Adrenal gland (tissue), 12 donors: ENCODE measurements around the gene DEAF1. TPM values are rescaled to one million over a fixed set of nuclear protein-coding genes. Genes with fewer than 3 reads are reported as not detected.
"Not testable (repeated sequence)": the region's sequence is repeated elsewhere in the genome, so short reads cannot be mapped to it uniquely, and the experiment has no call there.

ENCODE experiments used
- DNase-seq, 7 donors: peaks; one replicate each; pipeline ENCODE4 v3.0.0-alpha.2; 2019 to 2020
- H3K27ac ChIP-seq, 5 donors: fragments of 200-600 bp; sonication (generic) in 4 of 5; 1 replicate in 3 of 5; 2 replicates in 2 of 5; pipeline versions ENCODE4 v1.5.1 to v1.8.0; 2016 to 2020; ENCODE audit warnings: mild to moderate bottlenecking in 1 of 5
- H3K27me3 ChIP-seq: fragments of 200-600 bp; 2 replicates; pipeline ENCODE4 v1.8.0; 2021
- H3K36me3 ChIP-seq, 2 donors: fragments of 200-600 bp; replicated peaks in 1 of 2; 1 replicate in 1 of 2; 2 replicates in 1 of 2; pipeline versions ENCODE4 v1.5.1 to v1.8.0; 2018 to 2022
- H3K4me1 ChIP-seq, 2 donors: fragments of 200-600 bp; replicated peaks in 1 of 2; 1 replicate in 1 of 2; 2 replicates in 1 of 2; pipeline versions ENCODE4 v1.5.1 to v1.8.0; 2018 to 2021
- H3K4me3 ChIP-seq, 4 donors: fragments of 200-600 bp; sonication (generic) in 3 of 4; one replicate each; pipeline ENCODE4 v1.5.1; 2016 to 2018
- H3K9me3 ChIP-seq, 3 donors: fragments of 200-600 bp; sonication (generic) in 1 of 3; replicated peaks in 1 of 3; 1 replicate in 2 of 3; 2 replicates in 1 of 3; pipeline versions ENCODE4 v1.5.1 to v1.8.0; 2016 to 2021
- POLR2A ChIP-seq, 2 donors: fragments of 450-650 bp; IDR thresholded peaks; one replicate each; pipeline ENCODE4 v1.6.1; 2017; ENCODE audit warnings: antibody characterized with exemption in 2 of 2, mild to moderate bottlenecking in 2 of 2, moderate library complexity in 1 of 2
- WGBS, 4 donors: extraction: QIAGEN DNeasy Blood & Tissue Kit in 2 of 4; methylation state at CpG; one replicate each; pipeline versions ENCODE4 v1.1.5 to v1.1.7; 2013 to 2017; 5-methylcytosine and 5-hydroxymethylcytosine counted together
- intact Hi-C, 2 donors: fragments of 100-400 bp; cut with DNase I; formaldehyde crosslinking; loops; one replicate each; pipeline versions ENCODE4 v1.14.1 to v1.15.0; 2022 to 2023
- polyA plus RNA-seq, 3 donors: library from polyadenylated mRNA; stranded (reverse); fragments of 200-250 nt in 2 of 3; fragments of 350-450 nt in 1 of 3; fragmentation: Illumina TruSeq in 1 of 3; extraction: RNeasy Lipid Tissue Mini Kit (QIAGEN cat#74804) in 1 of 3; gene quantifications; one replicate each; pipeline ENCODE4 v1.2.3, GENCODE V29; 2013 to 2014
- total RNA-seq, 9 donors: library from RNA; depleted of rRNA in 4 of 9; stranded (reverse); fragments of >200 nt in 4 of 9; fragments of 120-200 nt in 1 of 9; fragmentation: NEBNext Ultra II Directional in 1 of 9; extraction: Animal tissue kit (Norgen Biotek cat#: 25700) in 1 of 9; gene quantifications; one replicate each; pipeline versions ENCODE4 v1.1.0 to v1.2.4, GENCODE V29; 2013 to 2023
- TF ChIP-seq, protein P1 (sequence below), 6 experiments: fragments of 450-650 bp in 4 of 6; fragments of 200-600 bp in 2 of 6; sonication (generic) in 1 of 6; IDR thresholded peaks; 1 replicate in 5 of 6; 2 replicates in 1 of 6; pipeline versions ENCODE4 v1.5.1 to v1.8.0; 2016 to 2021; ENCODE audit warnings: antibody characterized with exemption in 6 of 6, mild to moderate bottlenecking in 2 of 6, moderate library complexity in 1 of 6
- donor health status: healthy with polysubstance abuse.
- donor health status: Bipolar disorder and iron deficiency.
- donor health status: DM: yes; HTN: yes; CAD: no.
- donor health status: DM: no; HTN: no; CAD: no.
- donor health status: DM: no; HTN: no; CAD: no.
- donor health status: DM: yes; HTN: yes; CAD: no.

DEAF1 gene
- total and polyA plus RNA-seq, 12 donors, result 20.6 to 131 (median 55.5) TPM

GRCh38 chr11:737366-737765, 42.3 kb upstream of the DEAF1 start:
- no peak for TF ChIP-seq POLR2A (IDR thresholded peaks at IDR 0.05)
- TF ChIP-seq, protein P1, sequence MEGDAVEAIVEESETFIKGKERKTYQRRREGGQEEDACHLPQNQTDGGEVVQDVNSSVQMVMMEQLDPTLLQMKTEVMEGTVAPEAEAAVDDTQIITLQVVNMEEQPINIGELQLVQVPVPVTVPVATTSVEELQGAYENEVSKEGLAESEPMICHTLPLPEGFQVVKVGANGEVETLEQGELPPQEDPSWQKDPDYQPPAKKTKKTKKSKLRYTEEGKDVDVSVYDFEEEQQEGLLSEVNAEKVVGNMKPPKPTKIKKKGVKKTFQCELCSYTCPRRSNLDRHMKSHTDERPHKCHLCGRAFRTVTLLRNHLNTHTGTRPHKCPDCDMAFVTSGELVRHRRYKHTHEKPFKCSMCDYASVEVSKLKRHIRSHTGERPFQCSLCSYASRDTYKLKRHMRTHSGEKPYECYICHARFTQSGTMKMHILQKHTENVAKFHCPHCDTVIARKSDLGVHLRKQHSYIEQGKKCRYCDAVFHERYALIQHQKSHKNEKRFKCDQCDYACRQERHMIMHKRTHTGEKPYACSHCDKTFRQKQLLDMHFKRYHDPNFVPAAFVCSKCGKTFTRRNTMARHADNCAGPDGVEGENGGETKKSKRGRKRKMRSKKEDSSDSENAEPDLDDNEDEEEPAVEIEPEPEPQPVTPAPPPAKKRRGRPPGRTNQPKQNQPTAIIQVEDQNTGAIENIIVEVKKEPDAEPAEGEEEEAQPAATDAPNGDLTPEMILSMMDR (IDR thresholded peaks at IDR 0.05), result no peak
- intact Hi-C loops, result no loop called here
- no peaks in the 10 kb centered on the region for H3K36me3 ChIP-seq
- no peak overlapping the region for H3K4me3 ChIP-seq
- DNase-seq, result no peak
- H3K9me3 ChIP-seq, result no peaks in the 10 kb centered on the region
- H3K27ac ChIP-seq, result no peak overlapping the region
- WGBS, 4 donors, result 47 to 68% (median 60%) methylated on average over 4 to 11 of the region's 11 CpGs
- H3K4me1 ChIP-seq, result no peaks in the 10 kb centered on the region
- no peaks in the 10 kb centered on the region for H3K27me3 ChIP-seq

GRCh38 chr11:734541-734940, 39.5 kb upstream of the DEAF1 start:
- H3K9me3 ChIP-seq, H3K4me1 ChIP-seq, intact Hi-C loops, H3K27ac ChIP-seq, H3K27me3 ChIP-seq, H3K4me3 ChIP-seq, H3K36me3 ChIP-seq, DNase-seq: not testable (repeated sequence)
- WGBS, 4 donors, result 94 to 97% (median 94%) methylated on average over 14 to 26 of the region's 26 CpGs; no CpG with 5 or more reads in 1 of the 4 donors

DNA sequence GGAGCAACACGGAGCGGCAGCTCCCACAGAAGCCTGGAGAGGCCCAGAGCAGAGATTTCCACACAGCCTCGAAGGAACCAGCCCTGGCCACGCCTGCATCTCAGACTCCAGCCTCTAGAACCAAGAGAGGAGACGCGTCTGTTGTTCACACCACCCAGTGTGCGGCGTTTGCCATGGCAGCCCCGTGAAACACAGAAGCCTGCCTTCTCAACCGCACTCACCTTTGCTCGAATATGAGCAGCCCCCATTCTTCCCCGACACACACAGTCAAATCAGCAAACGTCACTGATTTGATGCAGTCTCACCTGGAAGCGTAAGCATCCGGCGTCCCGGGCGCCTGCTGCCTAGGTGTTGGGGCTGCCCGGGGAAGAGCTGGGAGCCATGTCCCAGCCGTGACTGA, 38.0 kb upstream of the DEAF1 start:
- Histone ChIP-seq H3K4me1 (peaks cover 0 to 4% of the 10 kb centered on the region in 2 donors), H3K27me3 (no peaks in the 10 kb centered on the region), H3K4me3 (no peak overlapping the region), H3K9me3 (no peaks in the 10 kb centered on the region), H3K27ac (no peak overlapping the region), H3K36me3 (no peaks in the 10 kb centered on the region)
- TF ChIP-seq POLR2A (IDR thresholded peaks at IDR 0.05), result no peak
- TF ChIP-seq, protein P1 (IDR thresholded peaks at IDR 0.05), result no peak
- no peak for DNase-seq
- intact Hi-C loops, result no loop called here
- 84 to 87% (median 86%) methylated on average over 10 to 20 of the region's 20 CpGs for WGBS, 4 donors

GRCh38 chr11:729492-730074, 34.6 kb upstream of the DEAF1 start:
- peaks cover 9% of the 10 kb centered on the region for H3K27me3 ChIP-seq
- H3K4me1 ChIP-seq, result peaks cover 11 to 26% of the 10 kb centered on the region in 2 donors
- H3K4me3 ChIP-seq, result no peak overlapping the region
- no peak overlapping the region for H3K27ac ChIP-seq
- H3K9me3 ChIP-seq, result no peaks in the 10 kb centered on the region
- H3K36me3 ChIP-seq, result no peaks in the 10 kb centered on the region
- 63 to 77% (median 69%) methylated on average over 11 to 17 of the region's 17 CpGs for WGBS, 4 donors
- intact Hi-C loops, result loop anchor here in 1 of 2 donors (10.0 kb wide), 1 partner anchor 175 kb away; no protein-coding TSS in a partner anchor
- TF ChIP-seq, protein P1 (IDR thresholded peaks at IDR 0.05), result no peak
- TF ChIP-seq POLR2A (IDR thresholded peaks at IDR 0.05), result no peak
- DNase-seq, result no peak
